ENCODE measurements around the gene KIF21A.

KIF21A gene

DNA sequence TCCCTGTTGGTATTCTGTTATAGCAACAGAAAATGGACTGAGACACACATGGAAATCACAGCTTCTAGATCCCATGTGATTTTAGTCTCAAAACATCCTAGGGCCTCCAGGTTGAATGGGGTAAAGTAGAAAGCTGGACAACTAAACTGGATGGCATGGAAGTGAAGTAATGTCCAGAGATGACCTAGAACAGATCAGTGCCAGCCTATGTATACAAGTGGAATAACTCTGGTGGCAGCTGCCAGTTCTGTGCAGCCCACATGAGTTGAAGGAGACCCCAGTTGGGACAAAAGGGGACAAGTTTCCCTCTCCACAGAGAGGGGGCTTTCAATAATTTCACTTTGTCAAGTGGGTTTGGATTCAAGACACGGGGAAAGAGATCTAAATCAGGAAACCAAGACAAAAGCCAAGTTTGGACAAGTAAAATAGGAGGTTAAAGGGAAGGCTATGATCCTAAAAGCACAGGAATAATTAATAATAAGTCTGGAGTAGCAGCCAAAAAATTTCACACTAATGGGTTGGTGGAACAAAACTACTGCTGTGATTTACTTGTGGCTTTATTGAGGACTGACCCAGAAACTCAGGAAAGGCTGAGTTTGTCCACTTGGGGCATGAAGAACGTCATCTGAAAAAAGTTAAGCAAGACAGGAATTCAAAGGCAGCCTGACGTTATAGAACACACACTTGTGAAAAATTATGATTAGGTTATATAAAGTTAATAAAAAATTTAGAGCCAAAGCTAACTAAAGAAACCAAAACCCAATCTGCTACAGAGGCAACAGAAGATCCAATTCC is 11.7 kb downstream of the KIF21A start:
- no peak for DNase-seq (ENCODE audit: low read depth in 2 of 2)

DNA sequence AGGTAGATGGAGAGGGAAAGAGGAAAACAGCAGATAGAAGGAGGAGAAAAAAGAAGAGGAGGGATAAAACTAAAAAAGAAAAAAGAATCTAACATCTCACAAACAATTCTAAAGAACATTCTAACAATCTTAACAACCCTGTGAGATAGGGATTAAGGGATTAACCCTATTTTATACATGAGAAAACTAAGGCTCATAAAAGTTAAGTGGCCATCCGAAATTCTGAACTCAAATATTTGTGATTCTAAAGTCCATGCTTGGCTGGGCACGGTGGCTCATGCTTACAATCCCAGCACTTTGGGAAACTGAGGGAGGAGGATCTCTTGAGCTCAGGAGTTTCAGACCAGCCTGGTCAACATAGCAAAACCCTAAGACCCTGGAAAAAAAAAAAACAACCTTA is 13.1 kb downstream of the KIF21A start:
- no peak for DNase-seq (ENCODE audit: low read depth in 2 of 2)

DNA sequence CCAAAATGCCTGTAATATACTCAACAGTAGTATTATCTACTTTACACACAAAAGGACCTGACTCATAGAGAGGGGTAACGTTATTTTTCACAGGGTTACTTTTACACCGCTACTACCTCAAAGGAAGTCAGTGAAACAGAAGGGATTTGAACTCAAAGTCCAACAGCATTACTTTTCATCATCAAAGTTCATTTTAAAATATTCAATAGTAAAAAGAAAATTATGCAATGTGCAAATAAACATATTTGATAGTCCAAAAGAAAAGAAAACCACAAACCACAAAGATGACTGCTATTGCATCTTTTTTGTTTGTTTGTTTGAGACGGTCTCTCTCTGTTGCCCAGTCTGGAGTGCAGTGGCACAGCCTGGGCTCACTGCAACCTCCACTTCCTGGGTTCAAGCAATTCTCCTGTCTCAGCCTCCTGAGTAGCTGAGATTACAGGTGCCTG is 15.5 kb downstream of the KIF21A start:
- DNase-seq (ENCODE audit: low read depth in 2 of 2): no peak

DNA sequence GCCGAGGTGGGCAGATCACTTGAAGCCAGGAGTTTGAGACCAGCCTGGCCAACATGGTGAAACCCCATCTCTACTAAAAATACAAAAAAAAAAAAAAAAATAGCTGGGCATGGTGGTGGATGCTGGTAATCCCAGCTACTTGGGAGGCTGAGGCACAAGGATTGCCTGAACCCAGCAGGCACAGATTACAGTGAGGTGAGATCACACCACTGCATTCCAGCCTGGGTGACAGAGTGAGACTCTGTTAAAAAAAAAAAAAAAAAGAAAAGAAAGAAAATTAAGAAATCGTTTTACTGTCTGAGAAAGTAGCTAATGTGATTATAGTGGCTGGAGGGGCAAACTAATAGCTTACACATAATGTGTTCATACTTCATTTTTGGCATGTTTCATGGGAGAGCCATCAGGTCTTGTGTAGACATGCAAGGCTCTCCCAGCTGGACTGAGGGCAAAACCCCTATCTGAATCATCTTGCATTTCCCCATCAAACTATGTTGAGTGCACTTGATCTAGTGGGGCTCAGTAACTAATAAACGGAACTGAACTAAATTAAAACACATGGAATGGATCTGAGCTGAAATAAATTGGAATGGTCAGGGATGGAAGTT is 16.2 kb downstream of the KIF21A start:
- no peak for DNase-seq (ENCODE audit: low read depth in 2 of 2)

DNA sequence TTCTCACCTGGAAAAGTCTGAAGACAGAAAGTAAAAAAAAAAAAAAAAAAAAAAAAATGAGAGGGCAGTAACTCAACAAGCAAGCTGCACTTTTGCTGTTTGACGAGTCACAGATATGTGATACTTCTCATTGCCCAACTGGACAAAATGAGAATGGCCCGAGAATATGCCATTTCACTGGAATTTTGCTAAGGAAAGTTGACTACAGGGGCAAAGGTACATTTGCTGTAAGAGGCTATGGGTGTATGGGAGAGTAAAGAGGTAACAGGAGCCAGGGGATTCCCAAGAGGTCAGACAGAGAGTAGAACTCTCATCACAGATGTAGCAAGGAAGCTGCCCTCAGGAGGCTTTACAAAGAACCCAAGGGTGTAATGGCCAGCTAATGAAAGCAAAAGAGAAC is 22.9 kb downstream of the KIF21A start:
- no peak for DNase-seq (ENCODE audit: low read depth in 2 of 2)

DNA sequence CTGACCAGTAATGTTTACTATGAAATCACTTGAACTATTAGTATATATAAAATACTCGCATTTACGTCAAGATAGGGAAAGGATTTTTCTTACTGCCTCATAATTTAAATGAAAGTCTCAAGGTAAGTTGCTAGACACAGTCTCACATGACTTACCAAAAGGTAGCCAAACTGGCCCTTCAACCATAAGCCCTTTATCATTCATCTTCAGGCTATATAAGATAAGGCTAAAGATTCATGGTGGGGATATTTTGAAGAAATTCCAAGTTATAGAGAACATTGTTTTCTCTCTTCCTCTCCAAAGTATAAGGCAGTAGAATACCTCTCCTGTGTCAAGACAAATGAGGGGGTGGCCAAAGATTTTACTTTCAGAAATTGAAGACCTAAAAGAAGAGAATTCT is 23.4 kb downstream of the KIF21A start:
- no peak for DNase-seq (ENCODE audit: low read depth in 2 of 2)

DNA sequence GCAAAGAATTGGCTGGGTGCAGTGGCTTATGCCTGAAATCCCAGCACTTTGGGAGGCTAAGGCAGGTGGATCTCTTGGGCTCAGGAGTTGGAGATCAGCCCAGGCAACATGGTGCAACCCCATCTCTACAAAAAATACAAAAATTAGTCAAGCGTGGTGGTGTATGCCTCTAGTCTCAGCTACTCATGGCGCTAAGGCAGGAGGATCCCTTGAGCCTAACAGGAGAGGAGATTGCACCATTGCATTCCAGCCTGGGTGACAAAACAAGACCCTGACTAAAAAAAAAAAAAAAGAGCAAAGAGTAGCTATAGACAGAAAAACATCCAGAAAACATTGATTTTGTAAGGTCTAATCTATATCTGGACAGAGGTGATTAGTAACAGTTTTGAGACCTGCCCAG is 25.0 kb downstream of the KIF21A start:
- DNase-seq (ENCODE audit: low read depth in 2 of 2): no peak

DNA sequence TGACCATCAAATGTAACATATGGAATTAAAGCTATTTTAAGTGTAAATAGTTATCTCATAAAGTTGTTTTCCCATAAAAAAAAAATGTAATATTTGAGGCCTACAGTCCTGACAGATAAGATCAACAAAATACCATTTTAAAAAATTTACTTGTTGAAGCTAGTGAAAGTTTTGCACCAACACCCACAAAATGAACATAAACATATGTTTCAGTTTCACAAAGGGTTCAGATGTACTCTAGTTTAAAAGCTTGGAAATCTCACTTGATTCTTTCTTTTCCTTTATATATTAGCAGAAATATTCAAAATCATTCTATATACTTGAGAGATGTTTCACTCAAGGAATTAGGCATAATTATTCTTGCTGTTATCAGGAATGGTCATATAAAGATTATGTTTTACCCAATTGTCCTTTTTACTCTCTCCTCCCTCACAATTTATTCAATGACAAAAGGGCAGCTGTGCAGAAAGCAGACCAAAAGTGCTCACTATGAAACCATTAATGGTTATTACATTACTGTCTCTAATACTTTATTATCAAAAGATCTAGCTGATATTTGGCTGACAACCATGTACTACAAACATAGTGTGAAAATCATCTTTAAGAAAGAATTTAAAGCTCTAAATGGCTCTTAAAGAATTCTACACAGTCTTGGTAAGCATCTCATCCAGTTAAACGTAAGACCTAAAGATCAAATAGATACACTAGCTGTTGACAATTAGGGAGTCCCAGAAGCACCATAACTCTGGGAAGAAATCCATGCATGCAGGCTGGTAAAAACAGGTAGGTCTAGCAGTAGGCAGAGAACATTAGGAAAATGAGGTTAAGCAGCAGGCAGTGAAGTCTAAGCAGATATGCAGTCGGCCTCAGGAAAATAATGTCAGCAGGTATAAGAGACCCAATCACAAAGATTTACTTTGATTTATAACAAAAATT is 28.8 kb downstream of the KIF21A start:
- DNase-seq (ENCODE audit: low read depth in 2 of 2): no peak

DNA sequence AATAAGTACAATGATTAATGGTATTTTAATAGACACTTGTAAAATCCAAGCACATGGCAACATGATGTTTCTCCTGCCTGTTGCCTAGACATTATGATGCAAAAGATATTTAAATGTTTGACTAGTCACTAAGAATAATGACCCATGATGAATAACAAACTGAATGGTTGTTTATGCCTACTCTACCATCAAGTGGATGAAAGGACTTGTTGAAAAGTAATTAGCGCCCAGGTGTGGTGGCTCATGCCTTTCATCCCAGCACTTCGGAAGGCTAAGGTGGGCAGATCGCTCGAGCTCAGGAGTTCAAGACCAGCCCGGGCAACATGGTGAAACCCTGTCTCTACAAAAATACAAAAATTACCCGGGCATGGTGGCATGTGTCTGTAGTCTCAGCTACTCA is 30.7 kb downstream of the KIF21A start:
- DNase-seq (ENCODE audit: low read depth in 2 of 2): no peak

DNA sequence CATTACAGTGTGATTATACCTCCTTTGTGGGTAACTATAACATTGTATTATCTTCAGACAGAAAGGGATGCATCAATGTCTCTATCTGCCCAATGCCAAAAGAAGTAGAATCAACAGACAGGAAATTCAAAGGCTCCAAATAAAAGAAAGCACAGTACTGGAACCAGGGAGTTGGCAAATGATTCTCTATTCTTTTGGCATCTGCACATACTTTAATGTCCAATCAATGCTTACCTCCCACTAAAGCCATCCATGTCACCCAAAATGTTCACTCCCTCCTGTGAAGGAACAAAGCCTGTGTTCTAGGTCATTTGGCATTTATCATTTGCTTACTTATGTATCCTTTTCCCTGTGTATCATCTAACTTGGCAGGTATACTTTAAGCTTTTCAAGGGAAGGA is 36.7 kb downstream of the KIF21A start:
- no peak for DNase-seq (ENCODE audit: low read depth in 2 of 2)

DNA sequence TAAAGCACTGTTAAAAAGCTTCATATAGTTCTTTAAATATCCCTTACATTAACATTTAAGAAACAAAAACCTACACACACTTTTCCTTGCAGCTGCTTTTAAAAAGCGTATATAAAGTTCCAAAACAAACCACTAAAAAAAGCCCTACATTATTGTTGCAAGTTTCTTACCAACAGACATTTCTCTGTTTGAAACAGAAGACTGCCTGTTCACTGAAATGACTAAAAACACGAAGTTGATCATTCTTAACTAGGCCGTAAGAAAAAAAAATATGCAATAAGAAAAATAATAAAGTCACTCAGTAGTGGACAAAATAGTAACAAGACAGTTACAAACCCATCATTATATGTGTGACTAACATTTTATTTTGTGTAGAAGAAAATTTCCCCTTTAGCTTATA is 37.3 kb downstream of the KIF21A start:
- DNase-seq (ENCODE audit: low read depth in 2 of 2): no peak

DNA sequence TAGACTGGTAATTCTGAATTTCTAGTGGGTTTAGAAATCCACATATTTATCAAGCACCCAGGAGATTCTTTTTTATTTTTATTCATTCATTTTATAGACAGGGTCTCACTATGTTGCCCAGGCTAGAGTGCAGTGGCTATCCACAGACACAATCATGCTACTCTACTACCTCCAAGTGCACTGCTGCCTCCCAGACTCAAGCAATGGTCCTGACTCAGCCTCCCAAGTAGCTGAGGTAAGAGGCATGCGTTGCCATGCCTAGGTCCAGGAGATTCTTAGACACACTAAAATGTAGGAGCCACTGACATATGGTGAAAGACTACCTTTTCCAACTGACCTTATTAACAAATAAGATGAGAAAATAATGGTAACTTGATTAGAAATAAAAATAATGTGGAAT is 38.9 kb downstream of the KIF21A start:
- no peak for DNase-seq (ENCODE audit: low read depth in 2 of 2)

DNA sequence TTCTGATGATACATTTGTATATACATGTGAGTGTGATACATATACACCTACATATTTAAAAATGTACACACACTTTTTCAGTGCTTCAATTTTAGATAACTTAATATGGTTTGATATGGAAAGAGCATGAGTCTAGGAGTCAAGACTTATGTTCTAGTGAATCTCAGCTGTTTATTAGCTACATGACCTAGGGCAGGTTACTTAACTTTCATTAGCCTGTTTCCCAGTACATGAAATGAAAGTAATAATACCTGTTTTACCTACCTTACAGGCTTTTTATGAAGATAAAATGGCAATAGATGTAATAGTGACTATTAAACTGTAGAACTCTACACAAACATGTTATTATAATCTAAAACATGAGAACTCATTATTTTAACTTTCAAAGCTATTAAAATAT is 39.5 kb downstream of the KIF21A start:
- no peak for DNase-seq (ENCODE audit: low read depth in 2 of 2)

DNA sequence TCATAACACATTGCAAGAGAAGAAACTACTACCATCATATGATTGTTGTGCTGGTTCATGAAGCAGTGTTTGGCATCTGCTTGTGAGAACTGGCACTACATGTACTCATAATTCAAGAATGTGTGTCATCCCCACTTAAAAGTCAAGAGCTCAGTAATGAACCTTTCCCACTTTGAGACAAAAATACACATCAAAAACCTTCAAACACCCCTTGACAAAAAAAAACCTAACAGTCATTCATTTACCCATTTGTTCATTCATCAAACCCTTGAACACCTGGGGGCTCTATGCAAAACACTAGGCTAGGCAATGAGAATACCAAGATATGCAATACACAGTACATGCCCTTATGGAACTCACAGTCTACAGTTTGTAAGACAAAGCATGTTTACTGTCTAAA is 40.0 kb downstream of the KIF21A start:
- DNase-seq (ENCODE audit: low read depth in 2 of 2): no peak

DNA sequence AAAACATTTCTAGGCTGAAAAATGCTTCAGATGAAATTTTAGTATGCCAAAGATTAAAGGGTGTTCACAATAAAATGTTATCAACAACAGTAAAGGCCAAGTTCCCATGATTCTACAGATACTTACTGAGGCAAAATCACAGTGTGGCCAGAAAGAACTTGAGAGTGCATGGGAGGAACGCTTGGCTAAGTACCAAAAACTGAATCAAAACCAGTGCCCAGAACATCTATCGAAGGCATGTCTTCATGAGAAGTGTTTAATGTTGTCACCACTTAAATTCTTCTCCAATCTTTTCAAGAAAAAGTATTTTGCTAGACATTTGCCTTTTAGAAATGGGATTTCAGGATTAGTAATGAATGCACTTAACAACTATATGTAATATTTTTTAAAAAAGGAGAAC is 41.5 kb downstream of the KIF21A start:
- DNase-seq (ENCODE audit: low read depth in 2 of 2): no peak

DNA sequence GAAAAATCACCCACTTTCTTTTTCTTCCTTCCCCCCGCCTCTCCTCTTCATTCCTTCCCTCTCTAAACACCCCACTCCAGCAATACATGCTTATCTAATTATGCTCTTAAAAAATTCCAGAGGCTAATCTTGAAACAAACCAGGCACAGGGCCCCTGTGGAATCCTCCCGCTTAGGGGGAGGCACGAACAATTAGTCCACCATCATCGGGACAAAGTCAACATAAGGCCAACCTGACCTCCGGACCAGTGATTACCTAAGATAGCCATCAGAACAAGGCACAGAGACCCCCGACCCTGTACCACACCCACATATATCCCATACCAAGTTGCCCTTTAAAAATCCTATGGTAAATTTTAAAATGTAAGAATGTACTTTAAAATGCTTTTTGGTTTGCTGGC is 47.1 kb downstream of the KIF21A start:
- no peak for DNase-seq (ENCODE audit: low read depth in 2 of 2)

DNA sequence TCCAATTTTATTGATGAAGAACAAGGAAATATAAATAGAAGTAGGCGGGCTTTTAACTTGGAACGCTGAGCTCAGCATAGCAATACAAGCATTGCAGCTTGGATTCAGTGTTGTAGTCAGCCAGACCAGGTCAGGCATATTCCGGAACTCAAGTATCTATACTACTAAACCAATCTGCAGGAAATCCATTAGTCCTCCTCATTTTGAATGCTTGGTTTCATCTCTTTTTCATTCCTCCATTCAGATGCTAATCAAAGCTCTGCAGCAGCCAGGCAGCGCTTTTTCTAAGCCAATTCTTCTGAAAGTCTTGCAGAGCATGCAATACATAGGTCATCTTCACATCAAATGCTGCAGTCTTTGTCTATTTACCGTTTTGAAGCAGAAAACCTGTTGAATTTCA is 49.0 kb downstream of the KIF21A start:
- no peak for DNase-seq (ENCODE audit: low read depth in 2 of 2)

DNA sequence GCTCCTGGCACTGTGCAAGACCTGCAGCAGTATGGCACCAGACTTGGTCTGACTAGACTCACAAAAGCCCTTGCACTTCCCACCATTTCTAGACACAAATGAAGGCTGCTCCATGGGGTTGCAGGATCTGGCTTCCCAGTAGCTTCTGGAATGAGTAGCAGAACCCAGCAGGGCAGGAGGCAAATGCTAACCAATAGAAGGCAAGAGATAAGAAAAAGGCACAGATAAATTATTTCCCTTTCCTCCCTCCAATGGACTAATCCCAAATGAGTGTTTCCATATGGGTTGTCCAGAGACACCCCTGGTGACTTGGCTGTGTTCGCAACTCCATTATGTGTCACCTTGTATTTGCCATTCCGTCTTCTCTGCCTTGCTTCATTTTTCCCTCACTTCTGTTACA is 49.7 kb downstream of the KIF21A start:
- DNase-seq (ENCODE audit: low read depth in 2 of 2): no peak

DNA sequence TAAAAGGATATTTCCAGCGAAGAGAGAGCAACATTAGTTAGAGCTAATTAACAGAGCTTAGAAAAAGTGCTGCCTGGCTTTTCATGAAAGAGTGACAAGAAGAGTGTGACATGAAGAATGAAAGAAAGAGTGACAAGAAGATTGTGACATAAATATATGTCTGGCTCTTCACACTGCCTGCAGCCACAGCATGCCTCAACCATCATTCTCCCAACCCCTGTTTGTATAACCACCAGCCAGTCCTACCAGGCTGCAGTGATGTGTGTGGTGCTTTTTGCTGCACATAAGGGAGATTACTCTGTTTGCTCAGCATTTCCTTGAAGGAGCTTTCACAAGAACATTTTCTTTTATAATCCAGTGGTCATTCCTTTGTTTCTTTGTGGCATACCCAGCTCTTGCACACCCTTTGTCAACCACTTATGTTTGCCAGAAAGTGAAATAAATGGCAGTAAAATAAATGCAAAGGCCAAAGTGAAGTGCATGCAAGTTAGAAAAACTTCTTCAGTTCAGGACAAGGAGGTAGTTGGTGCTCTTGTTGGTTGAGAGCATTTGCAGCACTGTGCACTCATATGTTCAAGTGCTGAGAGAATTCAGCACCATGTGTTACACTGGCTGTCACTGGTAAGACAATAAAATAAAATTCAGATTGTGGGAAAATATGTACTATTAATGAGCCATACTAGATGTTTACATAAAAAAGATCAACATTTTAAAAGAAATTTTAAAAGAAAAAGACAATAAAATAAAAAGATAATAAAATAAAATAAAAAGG is 50.6 kb downstream of the KIF21A start:
- DNase-seq (ENCODE audit: low read depth in 2 of 2): no peak

DNA sequence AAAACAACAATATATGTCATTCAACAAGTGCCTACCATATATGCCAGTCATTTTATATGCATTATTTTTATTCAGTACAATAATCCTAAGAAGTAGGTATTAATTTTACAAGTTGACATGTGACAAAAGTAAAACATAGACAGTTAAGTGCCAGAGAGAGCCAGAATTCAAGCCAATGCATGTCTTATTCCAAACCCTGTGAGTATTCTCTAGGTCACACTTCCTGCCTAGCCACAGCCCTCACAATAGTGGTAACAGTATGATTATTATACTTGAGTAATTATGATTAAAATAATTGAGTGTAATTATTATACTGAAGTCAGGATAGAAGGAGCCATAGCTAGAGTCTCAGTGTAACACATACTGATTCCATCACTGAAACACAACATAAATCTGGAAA is 52.2 kb downstream of the KIF21A start:
- no peak for DNase-seq (ENCODE audit: low read depth in 2 of 2)

DNA sequence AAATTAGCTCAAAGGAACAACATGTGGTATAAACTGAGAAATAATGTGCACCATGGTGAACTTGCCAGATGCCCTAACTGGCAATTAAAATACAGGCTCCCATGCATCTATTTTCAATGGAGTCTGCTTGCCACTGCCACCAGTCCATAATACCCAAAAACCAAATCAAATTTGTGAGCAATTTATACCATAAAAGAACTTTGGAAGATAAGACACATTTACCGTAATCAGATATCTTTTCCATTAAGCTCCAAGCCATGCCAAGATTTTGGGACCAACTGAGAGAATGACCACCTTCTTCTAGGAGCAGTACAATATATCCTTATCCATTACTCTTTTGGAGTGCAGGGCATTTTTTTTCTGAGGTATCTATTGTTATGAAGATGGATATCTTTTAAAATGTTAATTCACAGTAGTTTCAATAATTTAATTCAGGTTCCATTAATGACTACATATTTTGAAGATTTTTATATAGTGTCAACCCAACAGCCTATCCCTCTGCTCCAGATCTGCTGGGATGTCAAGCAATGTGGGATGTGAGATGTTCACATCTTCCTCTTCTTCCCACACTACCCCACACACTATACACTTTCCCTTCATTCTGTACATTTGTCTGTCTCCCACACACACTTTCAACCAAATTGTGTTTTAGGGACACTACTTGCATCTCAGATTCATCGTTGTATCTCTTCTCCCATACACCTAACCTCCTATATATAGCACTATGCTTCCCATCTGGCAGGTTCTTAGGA is 53.3 kb downstream of the KIF21A start:
- DNase-seq (ENCODE audit: low read depth in 2 of 2): no peak
